Breast epithelium (tissue), 3 donors: ENCODE measurements around the gene TIGD3.

Experiments used
- POLR2A ChIP-seq: fragments of 450-650 bp; IDR thresholded peaks from one replicate; pipeline ENCODE4 v1.6.1; 2016; ENCODE audit warnings: antibody characterized with exemption, mild to moderate bottlenecking, moderate library complexity
- TF ChIP-seq, protein P1 (sequence below), 3 donors: fragments of 450-650 bp; IDR thresholded peaks; one replicate each; pipeline ENCODE4 v1.5.1; 2016 to 2017; ENCODE audit warnings: antibody characterized with exemption in 3 of 3, mild to moderate bottlenecking in 3 of 3, moderate library complexity in 3 of 3

DNA sequence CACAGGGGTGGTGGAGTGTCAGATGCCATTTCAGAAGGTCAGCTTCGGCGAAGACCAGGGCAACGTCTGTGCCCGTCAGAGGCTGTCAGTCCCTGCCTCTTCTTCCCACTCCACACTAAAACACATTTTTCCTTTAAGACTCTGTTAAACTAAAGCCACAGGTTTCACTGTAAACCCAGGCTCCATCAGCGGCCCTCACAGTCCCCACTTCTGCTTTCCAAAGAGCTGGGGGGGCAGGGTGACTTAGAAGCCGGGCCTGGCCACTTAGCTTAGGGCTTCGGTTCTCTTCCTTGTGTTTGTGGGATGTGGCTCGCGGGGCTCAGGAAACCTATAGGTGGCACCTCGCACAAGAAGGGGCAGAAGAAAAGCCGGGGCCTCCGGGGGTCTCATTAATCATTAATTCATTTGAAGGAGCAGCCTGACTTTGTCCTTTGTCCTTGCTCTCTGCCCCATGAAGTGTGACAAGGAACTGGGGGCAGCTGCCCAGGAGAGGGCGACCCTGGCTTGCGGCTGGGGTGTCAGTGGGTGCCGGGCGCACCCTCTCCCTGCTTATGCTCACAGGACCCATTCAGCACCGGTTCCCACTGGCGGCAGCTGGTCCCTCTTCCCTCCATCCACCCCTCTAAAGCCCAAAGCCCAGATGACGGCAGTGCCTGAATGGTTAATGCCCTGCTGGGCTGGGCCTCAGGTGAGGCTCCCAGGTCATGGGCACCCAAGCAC lies 23.8 kb downstream of the TIGD3 start:
- TF ChIP-seq, protein P1, sequence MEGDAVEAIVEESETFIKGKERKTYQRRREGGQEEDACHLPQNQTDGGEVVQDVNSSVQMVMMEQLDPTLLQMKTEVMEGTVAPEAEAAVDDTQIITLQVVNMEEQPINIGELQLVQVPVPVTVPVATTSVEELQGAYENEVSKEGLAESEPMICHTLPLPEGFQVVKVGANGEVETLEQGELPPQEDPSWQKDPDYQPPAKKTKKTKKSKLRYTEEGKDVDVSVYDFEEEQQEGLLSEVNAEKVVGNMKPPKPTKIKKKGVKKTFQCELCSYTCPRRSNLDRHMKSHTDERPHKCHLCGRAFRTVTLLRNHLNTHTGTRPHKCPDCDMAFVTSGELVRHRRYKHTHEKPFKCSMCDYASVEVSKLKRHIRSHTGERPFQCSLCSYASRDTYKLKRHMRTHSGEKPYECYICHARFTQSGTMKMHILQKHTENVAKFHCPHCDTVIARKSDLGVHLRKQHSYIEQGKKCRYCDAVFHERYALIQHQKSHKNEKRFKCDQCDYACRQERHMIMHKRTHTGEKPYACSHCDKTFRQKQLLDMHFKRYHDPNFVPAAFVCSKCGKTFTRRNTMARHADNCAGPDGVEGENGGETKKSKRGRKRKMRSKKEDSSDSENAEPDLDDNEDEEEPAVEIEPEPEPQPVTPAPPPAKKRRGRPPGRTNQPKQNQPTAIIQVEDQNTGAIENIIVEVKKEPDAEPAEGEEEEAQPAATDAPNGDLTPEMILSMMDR (IDR thresholded peaks at IDR 0.05) = no peak
- TF ChIP-seq POLR2A = no peak
